A673 (cell line): ENCODE measurements around the gene PCDHAC2. TPM values are rescaled to one million over a fixed set of nuclear protein-coding genes. Genes with fewer than 3 reads are reported as not detected.
A peak's percentile ranks its signal among the peaks of the same experiment; 100 is the strongest.

Source experiments
- BruUV-seq: library from RNA; stranded (reverse); fragments of 400-500 nt; replicated peaks from 2 replicates; lab custom pipeline; 2021; lab: Mats Ljungman, UMichigan
- CTCF ChIA-PET: fragments of 300-600 bp; sonication (Branson Sonifier 250); formaldehyde crosslinking; loops from one replicate; lab custom pipeline; 2022; ENCODE audit warnings: antibody characterized with exemption; lab: Charles Lee
- POLR2A ChIA-PET: fragments of 300-600 bp; sonication (Branson Sonifier 250); formaldehyde crosslinking; loops from one replicate; lab custom pipeline; 2022; ENCODE audit warnings: antibody characterized with exemption; ENCODE audit not compliant: low non-redundant PET; lab: Charles Lee
- DNase-seq: peaks from one replicate; pipeline ENCODE4 v3.0.0-alpha.2; 2015; ENCODE audit warnings: low spot score
- H3K27ac ChIP-seq: fragments of 200-600 bp; sonication (generic); 2 replicates; pipeline ENCODE4 v1.5.1; 2016; ENCODE audit warnings: mixed run types, low read depth, mild to moderate bottlenecking, mixed read lengths, antibody characterized with exemption, low read length; ENCODE audit not compliant: poor library complexity, severe bottlenecking
- H3K27me3 ChIP-seq: fragments of 200-600 bp; sonication (generic); replicated peaks from 2 replicates; pipeline ENCODE4 v1.6.1; 2017; ENCODE audit warnings: mixed run types, low read depth, mild to moderate bottlenecking, mixed read lengths, antibody characterized with exemption, low read length; ENCODE audit not compliant: insufficient read depth, poor library complexity
- H3K36me3 ChIP-seq: fragments of 200-600 bp; sonication (generic); 2 replicates; pipeline ENCODE4 v1.6.1; 2016; ENCODE audit warnings: mixed run types, mild to moderate bottlenecking, mixed read lengths, antibody characterized with exemption, low read length; ENCODE audit not compliant: insufficient read depth, poor library complexity, severe bottlenecking
- H3K4me1 ChIP-seq: fragments of 200-600 bp; sonication (generic); 2 replicates; pipeline ENCODE4 v1.6.1; 2017; ENCODE audit warnings: mixed run types, mild to moderate bottlenecking, mixed read lengths, antibody characterized with exemption, low read length; ENCODE audit not compliant: insufficient read depth, poor library complexity, severe bottlenecking
- H3K4me3 ChIP-seq: fragments of 200-600 bp; sonication (generic); 2 replicates; pipeline ENCODE4 v1.5.1; 2016; ENCODE audit warnings: low read depth, mixed run types, mild to moderate bottlenecking, mixed read lengths, low read length; ENCODE audit not compliant: poor library complexity, severe bottlenecking
- H3K9me3 ChIP-seq: fragments of 200-600 bp; sonication (generic); 2 replicates; pipeline ENCODE4 v1.6.1; 2016; ENCODE audit warnings: mixed run types, low read depth, mild to moderate bottlenecking, mixed read lengths, antibody characterized with exemption, low read length; ENCODE audit not compliant: poor library complexity, severe bottlenecking
- CTCF ChIP-seq: fragments of 300-800, 200-600 bp; sonication (generic); conservative IDR thresholded peaks from 2 replicates; pipeline ENCODE4 v1.5.1; 2017; ENCODE audit warnings: low read depth, mild to moderate bottlenecking, antibody characterized with exemption, low read length, moderate library complexity, mixed read lengths
- EZH2 ChIP-seq: fragments of 200-600 bp; sonication (generic); IDR thresholded peaks from 2 replicates; pipeline ENCODE4 v1.6.1; 2017; ENCODE audit warnings: borderline replicate concordance, low read depth, mild to moderate bottlenecking, mixed read lengths, antibody characterized with exemption, low read length; ENCODE audit not compliant: poor library complexity, severe bottlenecking
- intact Hi-C: fragments of 100-400 bp; cut with micrococcal nuclease; formaldehyde crosslinking; loops from one replicate; pipeline ENCODE4 v1.10.0; 2022; ENCODE audit not compliant: unreplicated experiment
- total RNA-seq: library from RNA; stranded (reverse); gene quantifications from 2 replicates; pipeline ENCODE4 v1.2.3, GENCODE V29; 2021

Gene PCDHAC2
- total RNA-seq, 1 experiment from 2014 or later: 6.8 TPM

- Histone ChIP-seq H3K4me1 (peaks cover 54% of the 10 kb centered on the region), H3K27me3 (no peaks in the 10 kb centered on the region), H3K27ac (peak overlapping the region; percentile 91), H3K4me3 (peak overlapping the region; percentile 14), H3K36me3 (no peaks in the 10 kb centered on the region), H3K9me3 (no peaks in the 10 kb centered on the region)
- TF ChIP-seq CTCF (no peak), EZH2 (no peak)
- CTCF ChIA-PET: interaction anchor here (0.6 to 1.3 kb wide), 4 partner anchors 36 to 492 kb away, joined by 3 to 8 read pairs (median 4); partner anchors contain the start of gene PCDHAC1
- peak; percentile 97 for DNase-seq
- TSS peak; percentile 45 for BruUV-seq
- POLR2A ChIA-PET: interaction anchor here (0.9 to 1.0 kb wide), 2 partner anchors 36 to 77 kb away, joined by 3 to 4 read pairs; partner anchors contain the start of gene PCDHAC1
- intact Hi-C loops: loop anchor here (5.0 kb wide), 1 partner anchor 37 kb away; the partner anchor contains the start of gene PCDHAC2
Measured at GRCh38 chr5:141003791-141004611, 37.7 kb downstream of the PCDHAC2 start.

- no peak for DNase-seq
- BruUV-seq: no TSS peak
- Histone ChIP-seq H3K9me3 (no peaks in the 10 kb centered on the region), H3K36me3 (peaks cover 17% of the 10 kb centered on the region), H3K27me3 (no peaks in the 10 kb centered on the region), H3K4me1 (peaks cover 28% of the 10 kb centered on the region), H3K4me3 (no peak overlapping the region), H3K27ac (no peak overlapping the region)
- no peak for TF ChIP-seq CTCF
- TF ChIP-seq EZH2: no peak
- intact Hi-C loops: no loop called here
- ChIA-PET CTCF (no interaction called here), POLR2A (no interaction called here)
Measured at GRCh38 chr5:141007791-141008190, 41.5 kb downstream of the PCDHAC2 start.

- BruUV-seq: no TSS peak
- Histone ChIP-seq H3K4me3 (no peak overlapping the region), H3K9me3 (no peaks in the 10 kb centered on the region), H3K27ac (no peak overlapping the region), H3K4me1 (peaks cover 5% of the 10 kb centered on the region), H3K36me3 (peaks cover 17% of the 10 kb centered on the region), H3K27me3 (no peaks in the 10 kb centered on the region)
- POLR2A ChIA-PET: no interaction called here
- intact Hi-C loops: no loop called here
- TF ChIP-seq CTCF: no peak
- TF ChIP-seq EZH2: no peak
- DNase-seq: no peak
- CTCF ChIA-PET: no interaction called here
Measured at GRCh38 chr5:141010047-141010793, 43.9 kb downstream of the PCDHAC2 start.
